A172 (cell line): ENCODE data around the gene RHCE. TPM values are rescaled to one million over a fixed set of nuclear protein-coding genes. Genes with fewer than 3 reads are reported as not detected.
"Not testable (repeated sequence)": the region's sequence is repeated elsewhere in the genome, so short reads cannot be mapped to it uniquely, and the experiment has no call there.

Source experiments
- DNase-seq: peaks from one replicate; pipeline ENCODE4 v3.0.0-alpha.2; 2015; ENCODE audit warnings: low spot score
- total RNA-seq: library from RNA; depleted of rRNA; stranded (reverse); fragments of >200 nt; shearing (Covaris generic); gene quantifications from 2 replicates; pipeline ENCODE4 v1.2.3, GENCODE V29; 2014

RHCE gene
- total RNA-seq, 1 experiment from 2014 or later: not detected

DNA sequence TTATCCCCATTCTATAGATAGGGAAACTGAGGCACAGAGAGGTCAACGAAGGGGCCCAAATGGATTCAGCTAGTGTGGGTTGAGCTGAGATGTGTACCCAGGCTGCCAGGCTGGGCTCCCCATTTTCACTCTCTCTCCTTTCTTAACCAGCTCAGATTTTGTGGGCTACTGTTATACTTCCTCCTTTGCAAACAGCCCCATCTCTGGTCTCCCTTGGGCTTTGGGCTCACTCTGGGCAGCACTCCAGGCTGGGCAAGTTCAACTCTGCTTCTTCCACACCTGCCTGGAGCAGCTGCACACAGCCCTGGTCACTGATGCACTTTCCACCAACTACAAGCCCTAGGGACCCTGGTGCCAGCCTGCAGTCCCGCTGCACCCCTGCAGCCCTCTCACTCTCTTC is 22.5 kb downstream of the RHCE start:
- not testable (repeated sequence) for DNase-seq

DNA sequence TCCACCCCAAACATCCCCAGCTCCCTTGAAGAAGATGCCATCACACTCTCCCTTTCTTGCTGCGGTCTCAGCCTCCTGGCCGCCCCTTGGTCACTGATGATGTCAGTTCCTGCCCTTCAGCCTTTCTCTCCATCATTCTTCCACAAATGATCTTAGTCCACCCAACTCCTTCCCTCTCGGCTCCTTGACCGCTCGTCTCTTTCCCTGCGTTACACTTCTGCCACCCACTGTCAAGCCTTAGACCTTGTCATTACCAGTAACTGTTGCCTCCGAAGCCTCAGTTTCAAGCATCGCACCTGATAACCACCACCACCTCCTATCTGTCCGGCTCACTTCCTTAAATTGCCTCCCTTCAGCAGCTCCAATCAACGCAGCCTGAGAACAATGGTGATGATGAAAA is 23.1 kb downstream of the RHCE start:
- DNase-seq: not testable (repeated sequence)

DNA sequence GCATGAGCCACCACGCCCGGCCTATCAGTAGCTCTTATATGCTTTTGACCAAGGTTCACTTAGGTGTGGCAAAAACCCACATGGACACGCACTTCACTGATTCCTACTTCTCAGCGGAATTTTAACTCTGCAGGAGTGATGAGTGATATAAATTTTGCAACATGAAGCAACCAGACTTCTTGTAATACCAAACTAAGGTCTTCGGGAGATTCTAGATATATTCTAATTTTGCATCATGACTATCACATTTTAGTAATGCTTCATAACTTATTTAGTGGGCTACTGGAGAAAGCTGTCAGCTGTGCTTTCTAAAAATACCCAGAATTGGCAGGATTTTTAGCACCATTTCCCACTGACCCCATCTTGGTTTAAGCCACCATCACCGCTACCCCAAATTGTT is 27.8 kb downstream of the RHCE start:
- no peak for DNase-seq

DNA sequence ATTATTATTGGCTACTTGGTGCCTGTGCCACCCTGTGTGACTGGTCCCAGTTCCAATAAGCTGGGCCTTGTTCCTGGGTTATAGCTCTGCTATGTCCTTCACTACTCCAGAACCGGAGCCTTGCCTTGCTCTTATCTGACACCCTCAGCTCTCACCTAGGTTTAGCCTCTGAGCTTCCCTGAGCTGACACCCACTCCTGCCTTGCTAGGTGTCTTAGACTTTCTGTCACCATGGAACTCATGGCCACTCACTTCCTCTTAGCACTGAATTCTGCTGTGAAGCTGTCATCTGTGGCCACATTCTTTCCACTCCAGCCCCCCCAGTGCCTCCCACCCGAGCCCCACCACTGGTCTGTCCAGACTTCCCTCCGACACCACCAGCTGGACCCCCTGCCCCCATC is 30.9 kb downstream of the RHCE start:
- not testable (repeated sequence) for DNase-seq

DNA sequence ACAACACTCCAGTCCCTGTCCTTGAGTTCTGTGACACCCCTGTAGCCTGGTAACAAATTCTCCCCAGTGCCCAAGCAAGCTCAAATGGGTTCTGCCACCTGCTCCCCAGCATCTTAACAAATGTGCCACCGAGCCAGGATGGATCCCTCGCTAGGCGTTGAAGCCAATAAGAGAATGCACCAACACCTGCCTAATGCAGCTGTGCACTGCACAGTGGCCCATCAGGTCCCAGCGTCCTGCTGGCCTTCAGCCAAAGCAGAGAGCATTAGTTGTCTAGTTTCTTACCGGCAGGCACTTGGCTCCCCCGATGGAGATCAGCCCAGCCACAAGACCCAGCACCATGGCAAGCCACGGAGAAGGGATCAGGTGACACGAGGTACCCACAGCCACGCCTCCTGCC is 31.9 kb downstream of the RHCE start:
- DNase-seq: not testable (repeated sequence)

DNA sequence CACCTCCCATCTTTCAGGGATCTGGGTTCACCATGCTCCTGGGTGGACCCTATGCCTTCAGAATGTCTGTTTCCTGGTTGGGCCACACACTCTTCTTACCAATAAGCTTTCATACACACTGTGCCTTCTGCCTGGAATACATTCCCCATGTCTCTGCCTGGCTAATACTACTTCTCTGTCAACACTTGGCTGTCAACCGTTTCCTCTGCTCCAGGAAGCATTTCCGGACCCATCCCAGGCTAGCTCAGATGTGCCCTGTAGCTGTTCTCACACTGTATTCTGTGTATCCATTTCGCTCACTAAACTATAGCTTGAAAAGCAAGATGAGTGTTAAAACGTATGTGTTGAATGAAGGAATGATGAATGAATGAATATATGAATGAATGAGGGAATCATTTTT is 33.5 kb downstream of the RHCE start:
- not testable (repeated sequence) for DNase-seq

DNA sequence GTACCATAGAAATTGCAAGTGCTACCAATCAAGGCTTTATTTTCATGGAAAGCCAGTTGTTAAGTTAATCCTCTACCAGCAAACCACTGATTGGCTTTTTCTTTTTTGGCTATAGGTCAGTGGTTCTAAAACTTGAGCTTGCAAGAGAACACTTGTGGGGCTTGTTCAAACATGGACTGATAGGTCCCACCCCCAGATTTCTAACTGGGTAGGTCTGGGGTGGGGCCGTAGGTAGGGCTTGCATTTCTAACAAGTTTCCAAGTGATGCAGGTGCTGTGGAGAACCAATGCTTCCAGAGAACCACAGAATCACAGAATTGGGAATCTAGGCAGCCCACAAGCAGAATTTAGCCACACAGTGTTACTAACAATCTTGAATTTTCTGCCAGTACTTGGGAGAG is 36.8 kb downstream of the RHCE start:
- DNase-seq: not testable (repeated sequence)

DNA sequence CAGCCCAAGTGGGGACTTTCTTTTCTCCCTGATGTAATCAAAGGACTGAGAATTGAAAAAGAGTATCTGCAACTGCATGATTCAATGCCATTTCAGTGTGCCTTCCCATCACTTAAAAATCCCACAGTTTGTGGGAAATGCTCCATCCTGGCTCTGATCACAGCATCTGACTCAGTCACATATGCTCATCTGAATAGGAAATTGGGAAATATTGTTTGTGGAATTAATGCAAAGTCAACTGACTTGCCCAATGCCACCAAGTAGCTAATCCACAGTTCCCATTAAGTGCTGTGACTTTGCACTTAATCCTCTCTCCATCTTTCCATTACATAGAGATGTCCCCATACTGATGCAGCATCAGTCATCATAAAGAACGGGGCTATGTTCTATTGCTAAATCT is 37.5 kb downstream of the RHCE start:
- DNase-seq: not testable (repeated sequence)

DNA sequence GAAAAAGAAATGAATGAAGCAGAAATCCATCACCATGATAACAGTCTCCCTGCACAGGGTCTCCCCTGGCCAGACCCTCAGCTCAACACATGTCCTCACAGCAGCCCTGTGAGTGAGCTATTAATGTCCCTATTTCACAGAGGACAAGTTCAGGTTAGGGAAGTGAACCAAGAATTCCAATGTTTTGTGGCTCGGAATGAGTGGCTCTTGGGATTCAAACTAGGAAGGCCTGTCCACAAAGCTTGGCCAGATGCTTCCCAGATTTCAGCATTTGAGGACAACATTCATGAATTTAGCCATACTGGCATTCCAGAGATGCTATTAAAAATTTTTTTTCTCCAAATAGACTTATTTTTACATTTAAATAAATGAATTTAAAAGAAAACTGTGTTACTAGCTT is 38.1 kb downstream of the RHCE start:
- DNase-seq: not testable (repeated sequence)

DNA sequence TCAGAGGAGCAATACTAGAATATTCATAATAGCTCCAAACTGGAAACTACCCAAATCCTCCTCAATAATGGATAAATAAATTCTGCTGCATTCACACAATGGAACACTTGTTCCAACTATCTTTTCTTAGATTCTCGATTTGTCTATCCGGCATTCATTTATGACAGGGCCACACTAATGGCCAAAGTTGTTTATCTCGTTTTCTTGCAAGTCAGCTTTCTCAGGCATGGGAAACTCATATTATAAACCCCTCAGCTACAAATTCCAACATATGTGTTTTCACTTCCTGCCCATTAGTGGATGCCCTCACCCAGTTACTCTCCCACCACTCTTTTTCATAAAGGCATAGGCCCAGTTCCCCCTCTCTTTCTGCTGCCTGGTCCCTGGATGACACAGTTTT is 42.3 kb downstream of the RHCE start:
- DNase-seq: not testable (repeated sequence)

DNA sequence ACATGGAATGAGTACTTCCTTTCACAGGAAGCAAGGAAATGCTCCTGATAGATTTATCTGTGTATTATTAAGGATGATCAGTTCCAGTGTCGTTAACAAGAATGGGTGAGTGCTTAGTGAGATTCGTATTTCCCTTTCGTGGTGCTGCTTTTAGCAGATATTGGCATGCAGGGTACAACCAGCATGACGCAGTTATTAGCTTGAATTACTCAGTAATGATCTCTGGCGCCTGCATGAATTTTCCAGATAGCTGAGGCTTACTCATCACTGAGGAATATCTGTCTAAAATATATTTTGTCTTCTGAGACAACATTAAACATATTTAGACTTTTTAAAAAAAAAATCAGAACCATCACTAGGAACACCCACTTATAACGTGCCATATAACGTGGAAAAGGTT is 48.9 kb downstream of the RHCE start:
- DNase-seq: peak; percentile 26

DNA sequence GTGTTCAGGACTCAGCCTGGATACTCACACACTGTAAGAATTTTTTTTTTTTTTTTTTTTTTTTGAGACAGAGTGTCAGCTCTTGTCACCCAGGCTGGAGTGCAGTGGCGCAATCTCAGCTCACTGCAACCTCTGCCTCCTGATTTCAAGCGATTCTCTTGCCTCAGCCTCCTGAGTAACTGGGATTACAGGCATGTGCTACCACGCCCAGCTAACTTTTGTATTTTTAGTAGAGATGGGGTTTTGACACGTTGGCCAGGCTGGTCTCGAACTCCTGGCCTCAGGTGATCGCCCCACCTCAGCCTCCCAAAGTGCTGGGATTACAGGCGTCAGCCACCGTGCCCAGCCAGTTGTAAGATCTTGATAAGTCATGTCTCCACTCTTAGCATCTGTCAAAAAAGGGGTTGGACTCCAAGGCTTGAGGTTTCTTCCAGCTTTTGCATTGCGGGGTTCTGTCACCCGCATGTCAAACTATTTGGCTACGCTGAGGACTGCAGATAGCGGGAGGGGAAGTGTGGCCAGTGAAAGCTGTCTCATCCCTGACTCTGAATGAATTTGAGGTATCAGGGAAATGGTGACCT is 50.8 kb downstream of the RHCE start:
- DNase-seq: not testable (repeated sequence)

DNA sequence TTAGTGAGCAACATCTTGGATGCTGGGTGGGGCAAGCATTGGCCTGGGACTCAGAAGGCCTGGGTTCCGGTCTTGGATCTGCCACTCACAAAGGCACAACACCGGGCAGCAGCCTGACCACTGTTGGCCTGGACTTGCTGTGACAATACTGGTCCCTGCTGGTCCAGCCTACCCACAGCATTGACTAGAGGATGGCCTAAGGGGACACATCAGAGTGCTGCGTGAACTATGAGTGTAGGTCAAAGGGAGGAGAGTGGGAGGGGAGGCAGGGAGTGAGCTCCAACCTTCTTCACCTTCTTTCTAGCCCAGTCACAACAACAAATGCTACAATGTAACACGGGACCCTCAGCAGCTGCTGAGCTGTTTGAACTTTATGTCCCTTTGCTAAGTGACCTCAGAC is 51.4 kb downstream of the RHCE start:
- no peak for DNase-seq

DNA sequence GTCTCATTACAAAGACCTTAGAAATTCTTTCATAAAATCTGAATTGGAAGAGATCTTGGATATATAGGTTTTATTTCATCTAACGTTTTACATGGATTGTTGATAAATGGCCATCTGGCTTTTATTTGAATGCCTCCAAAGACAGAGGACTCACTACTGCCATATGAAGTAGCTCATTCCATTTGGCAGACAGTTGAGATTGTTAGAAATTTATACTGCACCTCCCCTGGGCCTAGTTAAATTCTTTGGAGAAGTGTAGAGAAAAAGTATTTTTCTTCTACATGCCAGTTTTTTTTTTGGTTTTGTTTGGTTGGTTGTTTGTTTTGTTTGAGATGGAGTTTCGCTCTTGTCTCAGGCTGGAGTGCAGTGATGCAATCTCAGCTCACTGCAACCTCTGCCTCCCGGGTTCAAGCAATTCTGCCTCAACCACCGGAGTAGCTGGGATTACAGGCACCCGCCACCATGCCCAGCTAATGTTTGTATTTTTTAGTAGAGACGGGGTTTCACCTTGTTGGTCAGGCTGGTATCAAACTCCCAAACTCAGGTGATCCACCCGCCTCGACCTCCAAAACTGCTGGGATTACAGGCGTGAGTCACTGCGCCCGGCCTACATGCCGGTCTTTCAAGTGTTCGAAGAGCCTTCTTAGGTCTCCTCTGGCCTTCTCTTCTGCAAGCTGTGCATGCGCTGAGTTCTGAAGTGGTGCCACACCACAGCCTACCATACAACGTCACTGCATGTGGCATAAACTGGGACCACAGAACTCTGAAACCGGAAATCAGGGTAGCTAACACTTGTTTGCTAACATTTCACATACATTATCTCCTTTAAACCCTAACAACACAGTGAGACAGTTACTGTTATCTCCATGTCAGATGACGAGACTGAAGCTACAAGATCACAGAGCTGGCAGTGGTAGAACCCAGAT is 57.7 kb downstream of the RHCE start:
- DNase-seq: not testable (repeated sequence)

DNA sequence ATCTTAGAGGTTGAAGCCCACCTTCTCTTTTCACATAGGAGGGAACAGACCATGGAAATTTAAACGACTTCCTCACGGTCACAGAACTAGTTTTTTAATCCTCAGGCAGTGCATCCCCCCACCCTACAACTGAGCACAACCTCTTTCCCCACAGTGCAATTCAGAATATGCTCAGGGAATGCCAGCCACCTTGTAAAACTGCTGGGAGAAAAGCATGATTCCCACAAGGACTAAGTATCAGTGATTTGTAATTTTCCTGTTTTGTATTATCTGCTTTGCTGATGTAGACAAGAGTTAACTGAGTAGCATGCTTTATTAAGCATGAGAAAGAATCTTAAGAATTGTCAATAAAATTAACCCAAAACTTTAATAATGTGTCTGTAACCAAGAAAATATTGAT is 58.7 kb downstream of the RHCE start:
- DNase-seq: no peak

DNA sequence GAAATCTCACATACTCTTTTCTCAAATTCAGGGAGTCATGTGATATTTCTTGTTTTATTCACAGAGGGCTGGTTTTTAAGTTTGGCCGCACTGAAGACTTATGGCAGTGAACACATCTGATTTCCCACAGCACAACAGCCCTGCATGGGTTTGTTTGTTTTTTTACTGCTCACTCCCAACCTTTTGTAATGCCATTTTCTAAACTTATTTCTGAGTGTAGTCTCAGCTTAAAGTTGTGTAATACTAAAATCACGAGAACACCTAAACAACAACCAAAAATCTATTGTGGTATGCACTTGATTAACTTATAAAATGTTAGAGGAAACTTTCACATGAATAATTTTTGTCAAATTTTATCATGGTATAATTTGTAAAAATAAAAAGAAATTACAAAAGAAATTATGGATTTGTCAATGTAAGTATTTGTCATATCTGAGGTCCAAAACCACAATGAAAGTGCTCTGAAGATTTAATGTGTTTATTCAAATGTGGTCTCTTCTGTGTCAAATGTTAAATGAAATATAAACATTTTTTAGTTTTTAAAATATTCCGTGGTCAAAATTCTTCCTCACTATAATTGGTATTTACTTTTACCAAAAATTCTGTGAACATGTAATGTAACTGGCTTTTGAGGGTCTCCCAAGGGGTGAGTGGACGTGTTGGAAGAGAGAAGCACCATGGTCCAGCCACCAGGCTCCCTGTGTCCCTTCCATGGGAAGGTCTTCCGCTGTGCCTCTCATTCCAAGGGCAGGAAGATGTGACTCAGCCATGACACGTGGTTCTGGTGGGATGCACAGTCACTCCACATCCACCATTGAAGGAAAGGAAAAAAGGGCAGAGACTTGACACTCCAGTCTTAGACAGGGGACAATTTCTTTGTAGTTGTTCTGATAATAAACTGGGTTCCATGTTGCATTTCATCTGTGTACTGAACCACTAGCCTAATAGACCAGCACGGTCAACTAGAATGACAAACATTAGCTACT is 59.7 kb downstream of the RHCE start:
- peak; percentile 67 for DNase-seq

DNA sequence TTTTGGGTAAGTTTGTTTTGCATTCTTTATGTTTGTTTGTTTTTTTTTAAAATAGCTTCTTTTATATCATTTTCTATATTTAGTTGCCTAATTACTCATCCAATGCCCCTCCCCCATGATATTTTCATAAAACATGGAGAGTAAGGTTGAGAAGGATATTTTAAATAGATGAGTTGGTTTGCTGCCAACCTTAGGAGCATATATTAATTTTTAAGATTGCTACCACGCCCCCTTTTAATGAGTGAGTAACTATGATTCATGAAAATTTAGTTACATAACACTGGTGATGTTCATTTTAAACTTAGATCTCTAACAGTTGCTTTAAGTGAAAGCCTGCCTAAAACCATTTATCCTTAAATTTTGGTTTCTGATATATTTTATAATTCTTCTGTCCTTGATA is 63.8 kb downstream of the RHCE start:
- no peak for DNase-seq

DNA sequence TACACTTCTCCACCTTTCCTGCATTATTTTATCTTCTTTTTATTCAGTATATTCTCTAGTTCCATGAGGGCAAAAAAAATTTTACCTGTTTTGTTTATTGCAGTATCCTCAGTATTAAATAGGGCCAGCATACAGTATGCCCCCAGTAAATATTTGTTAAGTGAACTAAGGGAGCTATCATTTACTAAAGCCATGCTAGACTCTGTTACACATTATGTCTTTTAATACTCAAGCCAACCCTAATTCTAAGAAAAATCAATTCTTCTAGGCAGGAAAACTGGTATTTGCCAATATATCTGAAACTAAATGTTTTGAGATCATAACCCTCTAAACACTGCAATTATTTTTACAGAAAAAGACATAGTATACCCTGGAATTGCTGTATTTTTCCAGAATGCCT is 64.2 kb downstream of the RHCE start:
- no peak for DNase-seq

DNA sequence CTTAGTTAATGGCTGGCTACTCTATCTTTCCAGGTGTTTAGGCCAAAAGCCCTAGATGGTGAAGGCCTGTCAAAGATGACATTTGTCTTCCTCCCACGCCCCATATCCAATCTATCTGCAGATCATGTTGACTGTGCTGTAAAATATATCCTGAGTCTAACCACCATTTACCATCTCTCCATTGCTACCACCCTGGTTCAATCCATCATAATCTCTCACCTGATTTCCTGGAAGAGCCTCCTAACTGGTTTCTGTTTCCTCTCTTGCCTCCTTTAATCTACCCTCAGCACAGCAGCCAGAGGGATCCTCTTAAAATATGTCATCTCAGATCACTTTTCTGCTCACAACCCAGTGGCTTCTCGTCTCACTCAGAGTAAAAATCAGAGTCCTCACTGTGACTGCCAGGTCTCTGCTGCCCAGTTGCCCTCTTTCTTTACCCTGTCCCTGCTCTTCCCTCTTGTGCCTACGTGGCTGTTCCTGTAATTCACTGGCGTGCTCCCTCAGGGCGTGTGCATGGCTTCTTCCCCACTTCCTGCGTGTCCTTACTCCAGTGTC is 64.7 kb downstream of the RHCE start:
- no peak for DNase-seq

DNA sequence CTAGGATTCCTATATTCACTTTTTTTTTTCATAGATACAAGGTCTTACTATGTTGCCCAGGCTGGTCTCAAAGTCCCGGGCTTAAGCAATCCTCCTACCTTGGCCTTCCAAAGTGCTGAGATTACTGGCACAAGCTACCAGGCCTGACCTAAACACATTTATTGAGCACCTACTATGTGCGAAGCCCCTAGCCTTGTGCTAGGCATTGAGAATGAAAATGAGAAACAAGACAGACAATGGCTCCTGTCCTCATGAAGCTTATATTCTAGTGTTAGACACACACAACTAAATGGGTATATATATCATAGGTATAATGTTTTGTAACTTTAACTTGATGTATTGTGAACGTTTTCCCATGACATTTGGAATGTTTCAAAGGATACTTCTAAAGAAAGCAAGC is 71.0 kb downstream of the RHCE start:
- DNase-seq: no peak

DNA sequence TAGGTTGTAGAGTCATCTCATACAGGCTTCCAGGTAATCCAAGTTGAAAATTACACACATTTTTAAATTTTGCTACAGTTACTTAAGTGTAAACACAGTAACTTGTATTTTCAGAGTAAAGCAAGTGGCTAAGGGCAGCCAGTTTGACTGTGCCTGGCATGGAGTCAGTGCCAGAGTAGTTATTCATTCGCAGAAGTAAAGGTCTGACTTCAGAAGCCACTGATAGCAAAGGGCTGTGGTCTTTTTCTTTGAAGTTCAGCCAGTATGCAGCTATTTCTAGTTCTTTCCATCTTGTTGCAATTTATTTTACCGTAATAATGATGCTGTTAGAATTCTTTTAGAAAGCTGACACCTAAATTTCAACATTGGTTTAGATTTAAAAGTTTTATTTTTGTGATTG is 73.1 kb downstream of the RHCE start:
- no peak for DNase-seq

DNA sequence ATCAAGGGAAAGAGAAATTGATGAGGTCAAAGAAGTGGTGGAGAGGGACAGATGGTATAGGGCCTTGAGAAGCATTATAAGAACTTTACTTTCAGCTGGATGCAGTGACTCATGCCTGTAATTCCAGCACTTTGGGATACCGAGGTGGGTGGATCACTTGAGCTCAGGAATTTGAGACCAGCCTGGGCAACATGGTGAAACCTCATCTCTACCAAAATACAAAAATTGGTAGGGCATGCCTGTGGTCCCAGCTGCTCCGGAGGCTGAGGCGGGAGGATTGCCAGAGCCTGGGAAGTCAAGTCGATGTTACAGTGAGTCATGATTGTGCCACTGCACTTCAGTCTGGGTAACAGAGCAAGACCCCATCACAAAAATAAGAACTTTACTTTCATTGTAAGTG is 76.8 kb downstream of the RHCE start:
- DNase-seq: peak; percentile 46
